MM.1S (cell line): Measurements from ENCODE around the gene VN1R5.
A peak's percentile ranks its signal among the peaks of the same experiment; 100 is the strongest.

Experiments
- DNase-seq: peaks from one replicate; pipeline ENCODE4 v3.0.0-alpha.2; 2015
- H2AFZ ChIP-seq: fragments of 300-600 bp; sonication (generic); 2 replicates; pipeline ENCODE4 v1.6.0; 2016; ENCODE audit warnings: antibody characterized with exemption, low read length
- H3F3A ChIP-seq: fragments of 300-600 bp; sonication (generic); 2 replicates; pipeline ENCODE4 v1.6.1; 2016; ENCODE audit warnings: mild to moderate bottlenecking, antibody characterized with exemption, low read length, moderate library complexity, mixed read lengths; ENCODE audit not compliant: insufficient read depth
- H3K27ac ChIP-seq: fragments of 300-600 bp; sonication (generic); 2 replicates; pipeline ENCODE4 v1.5.1; 2016; ENCODE audit warnings: mild to moderate bottlenecking, low read length
- H3K27me3 ChIP-seq: fragments of 300-600 bp; sonication (generic); replicated peaks from 2 replicates; pipeline ENCODE4 v1.6.0; 2016; ENCODE audit warnings: low read length; ENCODE audit not compliant: insufficient read depth
- H3K36me3 ChIP-seq: fragments of 300-600 bp; sonication (generic); replicated peaks from 2 replicates; pipeline ENCODE4 v1.6.1; 2016; ENCODE audit warnings: mild to moderate bottlenecking, low read length, mixed read lengths; ENCODE audit not compliant: insufficient read depth
- H3K4me1 ChIP-seq: fragments of 300-600 bp; sonication (generic); 2 replicates; pipeline ENCODE4 v1.6.1; 2016; ENCODE audit warnings: low read length, mixed read lengths
- H3K4me2 ChIP-seq: fragments of 300-600 bp; sonication (generic); 2 replicates; pipeline ENCODE4 v1.6.0; 2016; ENCODE audit warnings: low read depth, low read length
- H3K4me3 ChIP-seq: fragments of 300-600 bp; sonication (generic); 2 replicates; pipeline ENCODE4 v1.5.1; 2016; ENCODE audit warnings: low read length, mixed read lengths
- H3K79me2 ChIP-seq: fragments of 300-600 bp; sonication (generic); 2 replicates; pipeline ENCODE4 v1.6.1; 2016; ENCODE audit warnings: mixed run types, low read length, mixed read lengths
- H3K9ac ChIP-seq: fragments of 300-600 bp; sonication (generic); 2 replicates; pipeline ENCODE4 v1.6.1; 2016; ENCODE audit warnings: low read length, mixed read lengths
- H3K9me2 ChIP-seq: fragments of 300-600 bp; sonication (generic); replicated peaks from 2 replicates; pipeline ENCODE4 v1.6.1; 2016; ENCODE audit warnings: mild to moderate bottlenecking, low read length, mixed read lengths; ENCODE audit not compliant: insufficient read depth
- H3K9me3 ChIP-seq: fragments of 300-600 bp; sonication (generic); replicated peaks from 2 replicates; pipeline ENCODE4 v1.6.1; 2016; ENCODE audit warnings: mild to moderate bottlenecking, low read length, mixed read lengths; ENCODE audit not compliant: insufficient read depth
- H4K20me1 ChIP-seq: fragments of 300-600 bp; sonication (generic); 2 replicates; pipeline ENCODE4 v1.6.1; 2016; ENCODE audit warnings: mild to moderate bottlenecking, low read length, moderate library complexity, mixed read lengths; ENCODE audit not compliant: insufficient read depth
- CTCF ChIP-seq: fragments of 300-600 bp; sonication (generic); IDR thresholded peaks from 2 replicates; pipeline ENCODE4 v1.5.1; 2016; ENCODE audit warnings: antibody characterized with exemption, low read length, mixed read lengths
- EZH2 ChIP-seq: fragments of 300-600 bp; sonication (generic); optimal IDR thresholded peaks from 2 replicates; pipeline ENCODE3; 2017; ENCODE audit warnings: low read depth, mild to moderate bottlenecking, antibody characterized with exemption, low read length, mixed read lengths
- EZH2phosphoT487 ChIP-seq: fragments of 300-600 bp; sonication (generic); IDR thresholded peaks from 2 replicates; pipeline ENCODE4 v1.6.1; 2018; ENCODE audit warnings: antibody characterized with exemption, low read length

The VN1R5 gene

GRCh38 chr1:247281001-247281574 is 25.2 kb downstream of the VN1R5 start:
- Histone ChIP-seq H2AFZ (no peak overlapping the region), H3K27me3 (no peaks in the 10 kb centered on the region), H3F3A (no peaks in the 10 kb centered on the region), H3K9me2 (no peaks in the 10 kb centered on the region), H3K9me3 (no peaks in the 10 kb centered on the region), H3K4me2 (no peak overlapping the region), H3K79me2 (no peaks in the 10 kb centered on the region), H3K36me3 (no peaks in the 10 kb centered on the region), H3K9ac (no peak overlapping the region), H4K20me1 (no peaks in the 10 kb centered on the region), H3K4me1 (no peaks in the 10 kb centered on the region), H3K4me3 (no peak overlapping the region), H3K27ac (no peak overlapping the region)
- TF ChIP-seq EZH2 (no peak), CTCF (no peak), EZH2phosphoT487 (no peak)
- no peak for DNase-seq

- no peaks in the 10 kb centered on the region for H3K79me2 ChIP-seq
- H3K4me3 ChIP-seq: no peak overlapping the region
- H3K27me3 ChIP-seq: no peaks in the 10 kb centered on the region
- H3F3A ChIP-seq: no peaks in the 10 kb centered on the region
- H2AFZ ChIP-seq: no peak overlapping the region
- H3K4me1 ChIP-seq: no peaks in the 10 kb centered on the region
- no peaks in the 10 kb centered on the region for H3K36me3 ChIP-seq
- no peaks in the 10 kb centered on the region for H3K9me2 ChIP-seq
- no peak for TF ChIP-seq EZH2phosphoT487
- no peak for TF ChIP-seq CTCF
- no peak for TF ChIP-seq EZH2
- no peak overlapping the region for H3K9ac ChIP-seq
- no peaks in the 10 kb centered on the region for H4K20me1 ChIP-seq
- no peak for DNase-seq
- H3K27ac ChIP-seq: no peak overlapping the region
- H3K9me3 ChIP-seq: no peaks in the 10 kb centered on the region
- no peak overlapping the region for H3K4me2 ChIP-seq
Measured at GRCh38 chr1:247286134-247286670, 30.3 kb downstream of the VN1R5 start.

- no peak for TF ChIP-seq EZH2
- peak; percentile 7; the same call in 1 of the 2 replicates for TF ChIP-seq CTCF
- H3K36me3 ChIP-seq: no peaks in the 10 kb centered on the region
- H3F3A ChIP-seq: no peaks in the 10 kb centered on the region
- no peak overlapping the region for H3K4me3 ChIP-seq
- no peaks in the 10 kb centered on the region for H3K27me3 ChIP-seq
- H3K9me2 ChIP-seq: no peaks in the 10 kb centered on the region
- H2AFZ ChIP-seq: no peak overlapping the region
- H3K4me1 ChIP-seq: no peaks in the 10 kb centered on the region
- H3K9me3 ChIP-seq: no peaks in the 10 kb centered on the region
- no peak overlapping the region for H3K9ac ChIP-seq
- no peaks in the 10 kb centered on the region for H3K79me2 ChIP-seq
- no peaks in the 10 kb centered on the region for H4K20me1 ChIP-seq
- no peak overlapping the region for H3K4me2 ChIP-seq
- H3K27ac ChIP-seq: no peak overlapping the region
- no peak for DNase-seq
Measured at GRCh38 chr1:247287460-247287859, 31.6 kb downstream of the VN1R5 start.
